Skeletal muscle tissue (tissue), 4 donors: ENCODE data around the gene CFD. TPM values are rescaled to one million over a fixed set of nuclear protein-coding genes. Genes with fewer than 3 reads are reported as not detected.
"Not testable (repeated sequence)": the region's sequence is repeated elsewhere in the genome, so short reads cannot be mapped to it uniquely, and the experiment has no call there.

ENCODE experiments used
- H3K27ac ChIP-seq: one replicate; pipeline ENCODE4 v1.7.0; 2013; ENCODE audit warnings: mild to moderate bottlenecking, low read depth, low read length, inconsistent platforms
- H3K27me3 ChIP-seq, 3 donors: one replicate each; pipeline ENCODE4 v1.7.0; 2013; ENCODE audit warnings: low read length in 3 of 3; ENCODE audit not compliant: control insufficient read depth in 3 of 3, insufficient read depth in 3 of 3
- H3K36me3 ChIP-seq, 3 donors: one replicate each; pipeline ENCODE4 v1.7.0; 2013; ENCODE audit warnings: low read length in 3 of 3; ENCODE audit not compliant: control insufficient read depth in 3 of 3, insufficient read depth in 3 of 3
- H3K4me1 ChIP-seq, 3 donors: one replicate each; pipeline ENCODE4 v1.7.0; 2013; ENCODE audit warnings: low read length in 3 of 3, mild to moderate bottlenecking in 3 of 3; ENCODE audit not compliant: control insufficient read depth in 3 of 3, insufficient read depth in 3 of 3
- H3K4me3 ChIP-seq, 3 donors: one replicate each; pipeline ENCODE4 v1.7.0; 2013; ENCODE audit warnings: low read length in 3 of 3
- H3K9ac ChIP-seq, 3 donors: one replicate each; pipeline ENCODE4 v1.7.0; 2013; ENCODE audit warnings: low read length in 3 of 3, mild to moderate bottlenecking in 3 of 3, moderate library complexity in 2 of 3, low read depth in 1 of 3
- H3K9me3 ChIP-seq, 3 donors: one replicate each; pipeline ENCODE4 v1.7.0; 2013; ENCODE audit warnings: low read length in 3 of 3; ENCODE audit not compliant: control insufficient read depth in 3 of 3
- total RNA-seq: library from RNA; depleted of rRNA; stranded (reverse); fragments of >200 nt; gene quantifications from one replicate; pipeline ENCODE4 v1.2.3, GENCODE V29; 2014
- donor health status: Osteomylitis.

CFD gene
- total RNA-seq, 1 donor from 2014 or later, result 33.4 TPM

GRCh38 chr19:843836-844545 is 15.5 kb upstream of the CFD start:
- H3K27me3 ChIP-seq, result peaks cover 49 to 67% (median 50%) of the 10 kb centered on the region in 3 donors
- no peaks in the 10 kb centered on the region for H3K9me3 ChIP-seq
- H3K4me3 ChIP-seq, result no peak overlapping the region
- H3K36me3 ChIP-seq, result no peaks in the 10 kb centered on the region
- H3K9ac ChIP-seq, result no peak overlapping the region
- H3K4me1 ChIP-seq, result peaks cover 2 to 8% (median 6%) of the 10 kb centered on the region in 3 donors
- no peak overlapping the region for H3K27ac ChIP-seq

DNA sequence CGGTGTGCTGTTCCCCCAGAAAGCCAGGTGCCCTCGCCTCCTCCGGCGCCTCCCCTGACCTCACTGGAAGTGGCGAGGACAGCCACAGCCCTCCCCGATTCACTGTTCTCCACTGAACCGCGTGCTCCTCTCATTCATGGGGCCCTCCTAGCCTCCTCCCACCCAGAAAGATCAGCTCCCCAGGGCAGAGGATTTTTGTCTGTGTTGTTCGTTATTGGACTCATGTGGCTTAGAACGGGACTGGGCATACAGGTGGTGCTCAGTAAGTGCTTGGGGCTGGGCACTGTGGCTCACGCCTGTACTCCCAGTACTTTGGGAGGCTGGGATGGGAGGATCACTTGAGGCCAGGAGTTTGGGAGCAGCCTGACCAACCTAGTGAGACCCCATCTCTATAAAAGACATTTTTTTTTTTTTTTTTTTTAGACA is 14.9 kb upstream of the CFD start:
- Histone ChIP-seq H3K4me1 (peaks cover 2 to 7% (median 6%) of the 10 kb centered on the region in 3 donors), H3K27ac (no peak overlapping the region), H3K9ac (no peak overlapping the region), H3K4me3 (no peak overlapping the region), H3K27me3 (peaks cover 48 to 65% (median 55%) of the 10 kb centered on the region in 3 donors), H3K36me3 (no peaks in the 10 kb centered on the region), H3K9me3 (no peaks in the 10 kb centered on the region)

DNA sequence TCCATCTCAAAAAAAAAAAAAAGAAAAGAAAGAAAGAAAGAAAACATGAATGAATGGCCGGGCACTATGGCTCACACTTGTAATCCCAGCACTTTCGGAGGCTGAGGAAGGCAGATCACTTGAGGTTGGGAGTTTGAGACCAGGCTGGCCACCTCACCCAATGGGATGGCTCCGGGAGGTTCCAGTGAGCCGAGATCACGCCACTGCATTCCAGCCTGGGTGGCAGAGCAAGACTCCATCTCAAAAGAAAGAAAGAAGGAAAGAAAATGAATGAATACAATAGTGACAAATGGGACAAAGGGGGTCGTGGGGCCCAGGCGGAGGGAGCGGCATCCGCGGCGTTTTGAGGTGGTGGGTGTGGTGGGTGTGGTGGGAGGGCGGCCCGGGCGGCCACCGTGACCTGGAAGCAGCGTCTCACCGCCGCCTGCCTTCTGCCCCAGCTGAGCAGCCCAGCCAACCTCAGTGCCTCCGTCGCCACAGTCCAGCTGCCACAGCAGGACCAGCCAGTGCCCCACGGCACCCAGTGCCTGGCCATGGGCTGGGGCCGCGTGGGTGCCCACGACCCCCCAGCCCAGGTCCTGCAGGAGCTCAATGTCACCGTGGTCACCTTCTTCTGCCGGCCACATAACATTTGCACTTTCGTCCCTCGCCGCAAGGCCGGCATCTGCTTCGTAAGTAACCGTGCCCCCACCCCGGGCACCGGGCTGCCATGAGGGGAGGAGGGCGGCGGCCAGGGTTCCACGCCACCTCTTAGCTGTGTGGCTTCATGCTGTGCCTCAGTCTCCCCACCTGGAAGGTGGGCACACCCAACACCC is 13.6 kb upstream of the CFD start:
- no peak overlapping the region for H3K9ac ChIP-seq
- H3K27me3 ChIP-seq, result peaks cover 45 to 65% (median 51%) of the 10 kb centered on the region in 3 donors

DNA sequence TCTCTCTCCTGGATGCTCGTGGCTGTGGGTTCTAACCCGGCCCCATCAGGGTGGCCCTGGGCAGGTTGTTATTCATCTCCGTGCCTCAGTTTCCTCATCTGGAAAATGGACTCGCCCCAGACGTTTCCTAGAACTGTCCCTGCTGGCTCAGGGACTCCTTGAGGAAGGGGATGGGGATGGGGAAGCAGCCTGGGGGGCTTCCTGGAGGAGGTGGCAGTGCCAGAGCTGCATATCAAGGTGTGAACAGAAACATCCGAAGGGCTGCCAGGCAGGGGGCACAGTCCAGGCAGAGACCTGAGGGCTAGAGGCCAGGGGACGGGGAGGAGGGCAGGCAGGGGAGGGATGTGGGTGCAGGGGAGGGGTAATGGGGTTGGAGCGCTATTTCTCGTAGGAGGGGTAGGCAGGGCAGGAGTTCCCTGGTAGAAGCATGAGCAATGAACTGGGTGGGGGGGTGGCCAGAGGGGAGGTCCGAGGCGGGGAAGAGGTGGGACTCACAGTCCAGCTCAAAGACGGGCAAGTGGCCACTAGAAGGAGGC is 11.0 kb upstream of the CFD start:
- Histone ChIP-seq H3K27ac (peak overlapping the region; percentile 65), H3K27me3 (peaks cover 54 to 66% (median 55%) of the 10 kb centered on the region in 3 donors)

More for the DNA sequence above, 13.6 kb upstream of the CFD start:
- H3K27ac ChIP-seq, result no peak overlapping the region
- H3K36me3 ChIP-seq, result no peaks in the 10 kb centered on the region
- no peak overlapping the region for H3K4me3 ChIP-seq
- peaks cover 9 to 14% (median 13%) of the 10 kb centered on the region in 3 donors for H3K4me1 ChIP-seq
- H3K9me3 ChIP-seq, result no peaks in the 10 kb centered on the region

GRCh38 chr19:849195-849594 is 10.3 kb upstream of the CFD start:
- not testable (repeated sequence) for H3K4me3 ChIP-seq, H3K9ac ChIP-seq, H3K36me3 ChIP-seq, H3K27ac ChIP-seq, H3K9me3 ChIP-seq
- Histone ChIP-seq H3K27me3 (peaks cover 49 to 61% (median 51%) of the 10 kb centered on the region in 3 donors), H3K4me1 (peaks cover 10 to 16% (median 12%) of the 10 kb centered on the region in 3 donors)

More for the DNA sequence above, 11.0 kb upstream of the CFD start:
- H3K9ac ChIP-seq, result no peak overlapping the region
- no peak overlapping the region for H3K4me3 ChIP-seq
- peaks cover 12 to 16% (median 13%) of the 10 kb centered on the region in 3 donors for H3K4me1 ChIP-seq
- H3K36me3 ChIP-seq, result no peaks in the 10 kb centered on the region
- no peaks in the 10 kb centered on the region for H3K9me3 ChIP-seq

- peak overlapping the region in 1 of 3 donors; percentile 49 for H3K4me3 ChIP-seq
- peaks cover 10 to 16% (median 12%) of the 10 kb centered on the region in 3 donors for H3K4me1 ChIP-seq
- no peaks in the 10 kb centered on the region for H3K36me3 ChIP-seq
- H3K27me3 ChIP-seq, result peaks cover 50 to 64% (median 51%) of the 10 kb centered on the region in 3 donors
- peak overlapping the region in 1 of 3 donors; percentile 60 for H3K9ac ChIP-seq
- peak overlapping the region; percentile 61 for H3K27ac ChIP-seq
- H3K9me3 ChIP-seq, result no peaks in the 10 kb centered on the region
Observed at GRCh38 chr19:850221-850978, 9.1 kb upstream of the CFD start.

DNA sequence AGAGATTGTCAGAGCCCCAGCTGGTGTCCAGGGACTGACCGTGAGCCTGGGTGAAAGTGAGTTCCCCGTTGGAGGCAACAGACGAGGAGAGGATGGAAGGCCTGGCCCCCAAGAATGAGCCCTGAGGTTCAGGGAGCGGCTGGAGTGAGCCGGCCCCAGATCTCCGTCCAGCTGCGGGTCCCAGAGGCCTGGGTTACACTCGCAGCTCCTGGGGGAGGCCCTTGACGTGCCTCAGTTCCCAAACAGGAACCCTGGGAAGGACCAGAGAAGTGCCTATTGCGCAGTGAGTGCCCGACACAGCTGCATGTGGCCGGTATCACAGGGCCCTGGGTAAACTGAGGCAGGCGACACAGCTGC is 8.5 kb upstream of the CFD start:
- Histone ChIP-seq H3K4me1 (peaks cover 10 to 16% (median 12%) of the 10 kb centered on the region in 3 donors), H3K9ac (peak overlapping the region in 1 of 3 donors; percentile 60), H3K27ac (peak overlapping the region; percentile 61), H3K27me3 (peaks cover 51 to 64% (median 53%) of the 10 kb centered on the region in 3 donors), H3K36me3 (no peaks in the 10 kb centered on the region), H3K4me3 (peak overlapping the region in 1 of 3 donors; percentile 49), H3K9me3 (no peaks in the 10 kb centered on the region)

- Histone ChIP-seq H3K27me3 (peaks cover 39 to 54% (median 43%) of the 10 kb centered on the region in 3 donors), H3K27ac (peak within 1 kb of the TSS; percentile 61), H3K4me3 (peak within 1 kb of the TSS in 1 of 3 donors; percentile 49), H3K9ac (peak within 1 kb of the TSS in 1 of 3 donors; percentile 60), H3K4me1 (peaks cover 10 to 16% (median 12%) of the 10 kb centered on the region in 3 donors), H3K9me3 (no peaks in the 10 kb centered on the region), H3K36me3 (no peaks in the 10 kb centered on the region)
Observed at GRCh38 chr19:852136-853013, 7.1 kb upstream of the CFD start, which contains the start of gene ELANE. ELANE (plus strand) TSS chr19:852303; CDS start chr19:852329, 26 bp downstream.
